Measurements from ENCODE around the gene VIT. TPM values are rescaled to one million over a fixed set of nuclear protein-coding genes. Genes with fewer than 3 reads are reported as not detected.

VIT gene
- total RNA-seq, 4 donors from 2014 or later = 1.2 to 5.0 (median 3.8) TPM

GRCh38 chr2:36672199-36672598, 24.3 kb upstream of the VIT start:
- Histone ChIP-seq H3K27ac (no peak overlapping the region), H3K36me3 (no peaks in the 10 kb centered on the region)
- no peak for DNase-seq

GRCh38 chr2:36675579-36676282, 20.8 kb upstream of the VIT start:
- Histone ChIP-seq H3K9me3 (peaks cover 0 to 4% (median 0%) of the 10 kb centered on the region in 4 donors), H3K27ac (no peak overlapping the region), H3K4me3 (no peak overlapping the region), H3K27me3 (no peaks in the 10 kb centered on the region), H3K4me1 (no peaks in the 10 kb centered on the region), H3K36me3 (no peaks in the 10 kb centered on the region)
- no peak for DNase-seq
- no peak for TF ChIP-seq POLR2A (IDR thresholded peaks at IDR 0.05)
- no peak for TF ChIP-seq CTCF (IDR thresholded peaks at IDR 0.05)

More at GRCh38 chr2:36672199-36672598, 24.3 kb upstream of the VIT start:
- TF ChIP-seq CTCF (IDR thresholded peaks at IDR 0.05) (peak in 3 of 6 experiments; percentile 20 to 26 (median 23)), POLR2A (IDR thresholded peaks at IDR 0.05) (no peak)
- no peaks in the 10 kb centered on the region for H3K27me3 ChIP-seq
- no peak overlapping the region for H3K4me3 ChIP-seq
- H3K4me1 ChIP-seq = no peaks in the 10 kb centered on the region
- H3K9me3 ChIP-seq = no peaks in the 10 kb centered on the region

GRCh38 chr2:36676364-36676763, 20.1 kb upstream of the VIT start:
- no peak for DNase-seq
- no peaks in the 10 kb centered on the region for H3K36me3 ChIP-seq
- H3K4me3 ChIP-seq = no peak overlapping the region
- H3K27me3 ChIP-seq = no peaks in the 10 kb centered on the region
- peaks cover 0 to 4% (median 0%) of the 10 kb centered on the region in 4 donors for H3K9me3 ChIP-seq
- H3K4me1 ChIP-seq = no peaks in the 10 kb centered on the region
- H3K27ac ChIP-seq = no peak overlapping the region
- TF ChIP-seq CTCF (IDR thresholded peaks at IDR 0.05) = no peak
- TF ChIP-seq POLR2A (IDR thresholded peaks at IDR 0.05) = no peak

- no peak for DNase-seq
- peaks cover 0 to 4% (median 0%) of the 10 kb centered on the region in 4 donors for H3K9me3 ChIP-seq
- H3K4me3 ChIP-seq = no peak overlapping the region
Observed at GRCh38 chr2:36677386-36677785, 19.1 kb upstream of the VIT start.

GRCh38 chr2:36677996-36678605, 18.4 kb upstream of the VIT start:
- H3K27me3 ChIP-seq = no peaks in the 10 kb centered on the region
- peaks cover 0 to 4% (median 0%) of the 10 kb centered on the region in 4 donors for H3K9me3 ChIP-seq
- H3K27ac ChIP-seq = no peak overlapping the region
- TF ChIP-seq CTCF (IDR thresholded peaks at IDR 0.05) (no peak), POLR2A (IDR thresholded peaks at IDR 0.05) (no peak)
- no peaks in the 10 kb centered on the region for H3K4me1 ChIP-seq
- no peak for DNase-seq
- no peaks in the 10 kb centered on the region for H3K36me3 ChIP-seq
- H3K4me3 ChIP-seq = no peak overlapping the region

More at GRCh38 chr2:36677386-36677785, 19.1 kb upstream of the VIT start:
- H3K4me1 ChIP-seq = no peaks in the 10 kb centered on the region
- no peaks in the 10 kb centered on the region for H3K36me3 ChIP-seq
- H3K27me3 ChIP-seq = no peaks in the 10 kb centered on the region
- H3K27ac ChIP-seq = no peak overlapping the region
- no peak for TF ChIP-seq POLR2A (IDR thresholded peaks at IDR 0.05)
- TF ChIP-seq CTCF (IDR thresholded peaks at IDR 0.05) = no peak

Data from Peyer's patch (tissue), 4 donors.